ENCODE data around the gene PCDHB11.
"Not testable (repeated sequence)": the region's sequence is repeated elsewhere in the genome, so short reads cannot be mapped to it uniquely, and the experiment has no call there.

PCDHB11 gene

GRCh38 chr5:141199359-141200235 lies at the start of gene PCDHB11:
PCDHB11 (plus strand) TSS chr5:141199627; CDS start chr5:141199775, 148 bp downstream.
- peak within 1 kb of the TSS; percentile 48 to 78 (median 71) for H3K4me3 Mint-ChIP-seq

GRCh38 chr5:141149812-141150211 lies 49.6 kb upstream of the PCDHB11 start, which contains the start of gene PCDHB6:
PCDHB6 (plus strand) TSS chr5:141150057; CDS start chr5:141150258, 201 bp downstream.
- no peak for TF ChIP-seq CTCF (IDR thresholded peaks at IDR 0.05; ENCODE audit: unreplicated experiment in 3 of 3)
- H3K27me3 Mint-ChIP-seq (ENCODE audit: low read depth): no peaks in the 10 kb centered on the region
- H3K9me3 Mint-ChIP-seq: peaks cover 63% of the 10 kb centered on the region
- H3K27ac Mint-ChIP-seq: no peak within 1 kb of the TSS
- no peak within 1 kb of the TSS for H3K4me3 Mint-ChIP-seq
- H3K36me3 Mint-ChIP-seq (ENCODE audit: low read depth): peaks cover 54% of the 10 kb centered on the region
- no peaks in the 10 kb centered on the region for H3K4me1 Mint-ChIP-seq

More at GRCh38 chr5:141199359-141200235, at the start of gene PCDHB11:
- peak within 1 kb of the TSS in 2 of 3 experiments; percentile 49 to 58 for H3K27ac Mint-ChIP-seq
- peaks cover 72% of the 10 kb centered on the region for H3K9me3 Mint-ChIP-seq
- peaks cover 79% of the 10 kb centered on the region for H3K36me3 Mint-ChIP-seq (ENCODE audit: low read depth)
- no peaks in the 10 kb centered on the region for H3K4me1 Mint-ChIP-seq
- no peak for TF ChIP-seq CTCF (IDR thresholded peaks at IDR 0.05; ENCODE audit: unreplicated experiment in 3 of 3)
- no peaks in the 10 kb centered on the region for H3K27me3 Mint-ChIP-seq (ENCODE audit: low read depth)

DNA sequence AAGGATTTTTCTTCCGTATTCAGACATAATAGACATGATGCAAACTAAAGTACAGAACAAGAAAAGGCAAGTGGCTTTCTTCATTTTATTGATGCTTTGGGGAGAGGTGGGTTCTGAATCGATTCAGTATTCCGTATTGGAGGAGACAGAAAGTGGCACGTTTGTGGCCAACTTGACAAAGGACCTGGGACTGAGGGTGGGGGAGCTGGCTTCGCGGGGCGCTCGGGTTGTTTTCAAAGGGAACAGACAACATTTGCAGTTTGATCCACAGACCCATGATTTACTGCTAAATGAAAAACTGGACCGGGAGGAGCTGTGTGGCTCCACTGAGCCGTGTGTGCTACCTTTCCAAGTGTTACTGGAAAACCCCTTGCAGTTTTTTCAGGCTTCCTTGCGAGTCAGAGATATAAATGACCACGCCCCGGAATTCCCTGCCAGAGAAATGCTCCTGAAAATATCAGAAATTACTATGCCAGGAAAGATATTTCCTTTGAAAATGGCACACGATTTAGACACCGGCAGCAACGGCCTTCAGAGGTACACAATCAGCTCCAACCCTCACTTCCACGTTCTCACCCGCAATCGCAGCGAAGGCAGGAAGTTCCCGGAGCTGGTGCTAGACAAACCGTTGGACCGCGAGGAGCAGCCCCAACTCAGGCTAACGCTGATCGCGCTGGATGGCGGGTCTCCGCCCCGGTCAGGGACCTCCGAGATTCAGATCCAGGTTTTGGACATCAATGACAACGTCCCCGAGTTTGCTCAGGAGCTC lies 49.0 kb upstream of the PCDHB11 start:
- Mint-ChIP-seq H3K27ac (no peak overlapping the region), H3K4me1 (no peaks in the 10 kb centered on the region), H3K27me3 (ENCODE audit: low read depth) (no peaks in the 10 kb centered on the region), H3K9me3 (peaks cover 61% of the 10 kb centered on the region), H3K4me3 (no peak overlapping the region), H3K36me3 (ENCODE audit: low read depth) (peaks cover 57% of the 10 kb centered on the region)
- no peak for TF ChIP-seq CTCF (IDR thresholded peaks at IDR 0.05; ENCODE audit: unreplicated experiment in 3 of 3)

DNA sequence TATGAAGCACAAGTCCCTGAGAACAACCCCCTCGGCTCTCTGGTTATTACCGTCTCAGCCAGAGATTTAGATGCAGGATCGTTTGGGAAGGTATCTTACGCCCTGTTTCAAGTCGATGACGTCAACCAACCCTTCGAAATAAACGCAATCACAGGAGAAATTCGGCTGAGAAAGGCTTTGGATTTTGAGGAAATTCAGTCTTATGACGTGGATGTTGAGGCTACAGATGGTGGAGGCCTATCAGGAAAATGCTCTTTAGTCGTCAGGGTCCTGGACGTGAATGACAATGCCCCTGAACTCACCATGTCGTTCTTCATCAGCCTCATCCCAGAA lies 48.5 kb upstream of the PCDHB11 start:
- no peak overlapping the region for H3K27ac Mint-ChIP-seq
- no peak overlapping the region for H3K4me3 Mint-ChIP-seq
- TF ChIP-seq CTCF (IDR thresholded peaks at IDR 0.05; ENCODE audit: unreplicated experiment in 3 of 3): no peak
- H3K27me3 Mint-ChIP-seq (ENCODE audit: low read depth): no peaks in the 10 kb centered on the region
- H3K36me3 Mint-ChIP-seq (ENCODE audit: low read depth): peaks cover 62% of the 10 kb centered on the region
- H3K4me1 Mint-ChIP-seq: no peaks in the 10 kb centered on the region
- H3K9me3 Mint-ChIP-seq: peaks cover 64% of the 10 kb centered on the region

GRCh38 chr5:141151632-141152031 lies 47.8 kb upstream of the PCDHB11 start:
- H3K9me3 Mint-ChIP-seq: peaks cover 64% of the 10 kb centered on the region
- H3K4me3 Mint-ChIP-seq, H3K4me1 Mint-ChIP-seq: not testable (repeated sequence)

GRCh38 chr5:141152096-141152495 lies 47.3 kb upstream of the PCDHB11 start:
- H3K27ac Mint-ChIP-seq; H3K4me3 Mint-ChIP-seq; H3K4me1 Mint-ChIP-seq; H3K27me3 Mint-ChIP-seq (ENCODE audit: low read depth): not testable (repeated sequence)
- Mint-ChIP-seq H3K9me3 (peaks cover 66% of the 10 kb centered on the region), H3K36me3 (ENCODE audit: low read depth) (peaks cover 68% of the 10 kb centered on the region)

More at GRCh38 chr5:141151632-141152031, 47.8 kb upstream of the PCDHB11 start:
- not testable (repeated sequence) for H3K27me3 Mint-ChIP-seq (ENCODE audit: low read depth); H3K27ac Mint-ChIP-seq
- peaks cover 63% of the 10 kb centered on the region for H3K36me3 Mint-ChIP-seq (ENCODE audit: low read depth)

All from nephron (organoid).